Hepatocyte (in vitro differentiated cells): ENCODE measurements around the gene RPRM. TPM values are rescaled to one million over a fixed set of nuclear protein-coding genes. Genes with fewer than 3 reads are reported as not detected.

Experiments
- DNase-seq: peaks from one replicate; pipeline ENCODE4 v3.0.0-alpha.2; 2016; ENCODE audit warnings: low spot score
- H2AFZ ChIP-seq: fragments of 200-600 bp; sonication (generic); 2 replicates; pipeline ENCODE4 v1.6.0; 2016; ENCODE audit warnings: antibody characterized with exemption, mild to moderate bottlenecking
- H3K27ac ChIP-seq: fragments of 200-600 bp; sonication (generic); 2 replicates; pipeline ENCODE4 v1.5.1; 2016; ENCODE audit warnings: mild to moderate bottlenecking
- H3K27me3 ChIP-seq: fragments of 200-600 bp; sonication (generic); 2 replicates; pipeline ENCODE4 v1.6.1; 2016
- H3K36me3 ChIP-seq: fragments of 200-600 bp; sonication (generic); replicated peaks from 2 replicates; pipeline ENCODE4 v1.5.1; 2016; ENCODE audit warnings: low read depth; ENCODE audit not compliant: insufficient read depth
- H3K4me1 ChIP-seq: fragments of 200-600 bp; sonication (generic); 2 replicates; pipeline ENCODE4 v1.5.1; 2016; ENCODE audit warnings: mild to moderate bottlenecking, moderate library complexity; ENCODE audit not compliant: insufficient read depth
- H3K4me2 ChIP-seq: fragments of 200-600 bp; sonication (generic); 2 replicates; pipeline ENCODE4 v1.6.0; 2016
- H3K4me3 ChIP-seq: fragments of 200-600 bp; sonication (generic); 2 replicates; pipeline ENCODE4 v1.5.1; 2016; ENCODE audit warnings: mild to moderate bottlenecking
- H3K79me2 ChIP-seq: fragments of 200-600 bp; sonication (generic); 2 replicates; pipeline ENCODE4 v1.6.0; 2017; ENCODE audit warnings: mild to moderate bottlenecking
- H3K9me2 ChIP-seq: fragments of 200-600 bp; sonication (generic); replicated peaks from 2 replicates; pipeline ENCODE4 v1.6.0; 2017; ENCODE audit warnings: mild to moderate bottlenecking; ENCODE audit not compliant: insufficient read depth
- H3K9me3 ChIP-seq: fragments of 200-600 bp; sonication (generic); 2 replicates; pipeline ENCODE4 v1.5.1; 2016; ENCODE audit warnings: low read depth, mild to moderate bottlenecking
- H4K20me1 ChIP-seq: fragments of 200-600 bp; sonication (generic); 2 replicates; pipeline ENCODE4 v1.6.0; 2016; ENCODE audit warnings: mild to moderate bottlenecking; ENCODE audit not compliant: insufficient read depth, poor library complexity, severe bottlenecking
- EZH2 ChIP-seq: fragments of 200-600 bp; sonication (generic); IDR thresholded peaks from 2 replicates; pipeline ENCODE4 v1.6.1; 2016; ENCODE audit warnings: antibody characterized with exemption, mild to moderate bottlenecking, borderline replicate concordance
- EZH2phosphoT487 ChIP-seq: fragments of 200-600 bp; sonication (generic); IDR thresholded peaks from one replicate; pipeline ENCODE4 v1.6.1; 2018; ENCODE audit warnings: antibody characterized with exemption, mild to moderate bottlenecking, low read depth, moderate library complexity; ENCODE audit not compliant: unreplicated experiment, severe bottlenecking
- WGBS: methylation state at CpG from one replicate; pipeline ENCODE4 v1.1.6; 2016; ENCODE audit warnings: low lambda C conversion rate; ENCODE audit errors: missing lambda C conversion rate; 5-methylcytosine and 5-hydroxymethylcytosine counted together
- polyA plus RNA-seq: library from polyadenylated mRNA; unstranded; fragments of >200 nt; fragmentation: Nextera tagmentation; extraction: Ambion mirVana; gene quantifications from 2 replicates; pipeline ENCODE4 v1.2.1, GENCODE V29; 2016
- total RNA-seq: library from RNA; depleted of rRNA; stranded (reverse); fragments of >200 nt; gene quantifications from 2 replicates; pipeline ENCODE4 v1.2.3, GENCODE V29; 2014
- TF ChIP-seq, protein P1 (sequence below): fragments of 200-600 bp; sonication (generic); IDR thresholded peaks from 2 replicates; pipeline ENCODE4 v1.5.1; 2016; ENCODE audit warnings: antibody characterized with exemption, mild to moderate bottlenecking; ENCODE audit not compliant: poor library complexity

RPRM gene
- total and polyA plus RNA-seq, 2 experiments from 2014 or later, result 1.7 to 3.4 TPM

DNA sequence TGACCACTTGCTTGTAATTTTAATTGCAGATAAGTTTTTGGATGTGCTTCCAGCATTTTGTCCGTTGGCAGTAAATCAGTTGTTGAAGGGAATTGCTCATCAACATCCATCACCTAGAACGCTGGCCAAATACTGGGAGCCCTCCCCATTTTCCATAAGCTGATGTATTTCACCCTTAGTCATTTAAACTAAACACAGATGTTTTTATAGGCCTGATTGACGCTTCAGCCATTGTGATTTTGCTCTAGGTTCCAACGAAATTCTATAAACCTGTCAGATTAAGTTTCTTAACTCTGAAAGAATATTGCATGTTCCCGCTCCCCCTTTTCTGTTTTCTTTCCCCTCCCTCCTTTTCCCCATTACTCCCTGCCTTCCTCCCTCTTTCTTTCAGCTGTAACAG, 1.0 kb upstream of the RPRM start:
- Histone ChIP-seq H3K9me2 (no peaks in the 10 kb centered on the region), H3K9me3 (no peaks in the 10 kb centered on the region), H3K4me3 (no peak overlapping the region), H3K36me3 (no peaks in the 10 kb centered on the region), H2AFZ (no peak overlapping the region), H3K4me2 (peak overlapping the region; percentile 97), H3K4me1 (peaks cover 28% of the 10 kb centered on the region), H3K27me3 (peaks cover 30% of the 10 kb centered on the region), H4K20me1 (no peaks in the 10 kb centered on the region), H3K27ac (peak overlapping the region; percentile 41), H3K79me2 (no peaks in the 10 kb centered on the region)
- DNase-seq, result no peak
- 40% methylated on average over 5 of the region's 5 CpGs for WGBS
- no peak for TF ChIP-seq EZH2
- TF ChIP-seq EZH2phosphoT487, result no peak
- TF ChIP-seq, protein P1, sequence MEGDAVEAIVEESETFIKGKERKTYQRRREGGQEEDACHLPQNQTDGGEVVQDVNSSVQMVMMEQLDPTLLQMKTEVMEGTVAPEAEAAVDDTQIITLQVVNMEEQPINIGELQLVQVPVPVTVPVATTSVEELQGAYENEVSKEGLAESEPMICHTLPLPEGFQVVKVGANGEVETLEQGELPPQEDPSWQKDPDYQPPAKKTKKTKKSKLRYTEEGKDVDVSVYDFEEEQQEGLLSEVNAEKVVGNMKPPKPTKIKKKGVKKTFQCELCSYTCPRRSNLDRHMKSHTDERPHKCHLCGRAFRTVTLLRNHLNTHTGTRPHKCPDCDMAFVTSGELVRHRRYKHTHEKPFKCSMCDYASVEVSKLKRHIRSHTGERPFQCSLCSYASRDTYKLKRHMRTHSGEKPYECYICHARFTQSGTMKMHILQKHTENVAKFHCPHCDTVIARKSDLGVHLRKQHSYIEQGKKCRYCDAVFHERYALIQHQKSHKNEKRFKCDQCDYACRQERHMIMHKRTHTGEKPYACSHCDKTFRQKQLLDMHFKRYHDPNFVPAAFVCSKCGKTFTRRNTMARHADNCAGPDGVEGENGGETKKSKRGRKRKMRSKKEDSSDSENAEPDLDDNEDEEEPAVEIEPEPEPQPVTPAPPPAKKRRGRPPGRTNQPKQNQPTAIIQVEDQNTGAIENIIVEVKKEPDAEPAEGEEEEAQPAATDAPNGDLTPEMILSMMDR, result no peak

DNA sequence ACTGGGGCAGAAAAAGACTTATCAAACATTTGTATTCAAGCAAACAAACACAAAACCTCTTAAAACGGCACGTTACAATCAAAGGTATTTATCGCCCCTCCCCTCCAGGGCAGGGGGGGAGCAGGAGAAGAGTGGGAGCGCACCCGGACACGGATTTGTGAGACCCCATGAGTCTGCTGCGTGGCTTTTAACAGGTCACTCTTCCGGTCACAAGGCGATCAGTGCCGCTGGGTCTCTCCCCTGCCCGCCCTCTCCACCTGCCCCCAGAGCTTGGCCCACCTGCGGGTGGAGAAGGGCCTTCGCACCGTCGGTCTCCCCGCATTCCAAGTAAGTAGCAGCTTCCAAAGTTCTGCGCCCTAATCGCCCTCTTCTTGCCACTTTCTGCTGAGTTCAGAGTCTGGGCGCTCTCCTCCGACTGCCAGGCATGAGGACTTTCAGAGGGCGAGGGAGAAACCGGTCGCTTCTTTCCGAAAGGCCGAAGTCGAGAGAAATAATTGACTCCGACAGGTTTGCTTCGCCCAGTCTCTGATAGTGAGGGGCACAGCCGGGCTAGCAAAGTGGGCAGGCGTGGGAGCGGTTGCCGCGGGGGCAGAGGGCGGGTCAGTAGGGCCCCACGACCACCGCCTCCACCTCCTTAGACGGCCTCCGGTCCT, 800 bp downstream of the RPRM start:
- TF ChIP-seq, protein P1, result no peak
- TF ChIP-seq EZH2 (no peak), EZH2phosphoT487 (no peak)
- Histone ChIP-seq H3K36me3 (no peaks in the 10 kb centered on the region), H3K4me1 (peaks cover 28% of the 10 kb centered on the region), H3K4me3 (peak overlapping the region; percentile 73), H3K27me3 (peaks cover 32% of the 10 kb centered on the region), H3K9me2 (no peaks in the 10 kb centered on the region), H4K20me1 (no peaks in the 10 kb centered on the region), H2AFZ (peak overlapping the region; percentile 71), H3K9me3 (no peaks in the 10 kb centered on the region), H3K27ac (peak overlapping the region; percentile 37), H3K79me2 (no peaks in the 10 kb centered on the region), H3K4me2 (peak overlapping the region; percentile 97)
- 3% methylated on average over 36 of the region's 38 CpGs for WGBS
- DNase-seq, result peak; percentile 21

GRCh38 chr2:153476816-153477635, 1.5 kb downstream of the RPRM start:
- Histone ChIP-seq H3K4me3 (peak overlapping the region; percentile 73), H4K20me1 (no peaks in the 10 kb centered on the region), H3K36me3 (no peaks in the 10 kb centered on the region), H3K27me3 (peaks cover 32% of the 10 kb centered on the region), H3K9me2 (no peaks in the 10 kb centered on the region), H3K9me3 (no peaks in the 10 kb centered on the region), H3K4me1 (peaks cover 28% of the 10 kb centered on the region), H2AFZ (peak overlapping the region; percentile 71), H3K79me2 (no peaks in the 10 kb centered on the region), H3K27ac (no peak overlapping the region), H3K4me2 (peak overlapping the region; percentile 97)
- TF ChIP-seq, protein P1, result peak; percentile 25
- peak; percentile 41 for TF ChIP-seq EZH2
- no peak for TF ChIP-seq EZH2phosphoT487
- peak; percentile 44 for DNase-seq
- 2% methylated on average over 38 of the region's 38 CpGs for WGBS
